SK-N-SH (cell line): ENCODE results near the gene ARHGEF17. TPM values are rescaled to one million over a fixed set of nuclear protein-coding genes. Genes with fewer than 3 reads are reported as not detected.

Experiments used
- CTCF ChIA-PET: fragments of 300-600, 350-600 bp; formaldehyde crosslinking; extraction: SDS; loops from one replicate; lab custom pipeline; 2021; lab: Yijun Ruan, JAX
- POLR2A ChIA-PET: fragments of 350-600 bp; sonication (Branson Sonifier 250); formaldehyde crosslinking; extraction: SDS; loops from one replicate; lab custom pipeline; 2020; ENCODE audit warnings: antibody characterized with exemption, inconsistent platforms; lab: Yijun Ruan, JAX
- DNase-seq: peaks from one replicate; pipeline ENCODE4 v3.0.0; 2012
- H2AFZ ChIP-seq: fragments of 200-600 bp; sonication (generic); 2 replicates; pipeline ENCODE4 v1.8.1; 2016; ENCODE audit warnings: antibody characterized with exemption, mild to moderate bottlenecking, low read depth
- H3F3A ChIP-seq: fragments of 200-600 bp; sonication (generic); replicated peaks from 2 replicates; pipeline ENCODE3; 2016; ENCODE audit warnings: antibody characterized with exemption, mild to moderate bottlenecking; ENCODE audit not compliant: insufficient read depth
- H3K27ac ChIP-seq, 2 experiments: fragments of 200-500 bp in 1 of 2; fragments of 200-600 bp in 1 of 2; sonication (Bioruptor generic) in 1 of 2; sonication (generic), shearing (Covaris generic) in 1 of 2; 2 replicates each; pipeline versions ENCODE4 v1.5.1 to v1.6.1; 2014 to 2016; ENCODE audit warnings: low read depth in 2 of 2, inconsistent platforms in 1 of 2, low read length in 1 of 2, mild to moderate bottlenecking in 1 of 2, mixed read lengths in 1 of 2
- H3K27me3 ChIP-seq: fragments of 200-600 bp; sonication (generic), shearing (Covaris generic); 2 replicates; pipeline ENCODE4 v1.6.1; 2016; ENCODE audit warnings: mixed run types; ENCODE audit not compliant: insufficient read depth
- H3K36me3 ChIP-seq, 2 experiments: fragments of 200-500 bp in 1 of 2; fragments of 200-600 bp in 1 of 2; sonication (Bioruptor generic) in 1 of 2; sonication (generic) in 1 of 2; replicated peaks in 1 of 2; 2 replicates each; pipeline versions ENCODE3 to v1.5.1; 2014 to 2016; ENCODE audit warnings: low read length in 1 of 2, mild to moderate bottlenecking in 1 of 2; ENCODE audit not compliant: insufficient read depth in 2 of 2, control insufficient read depth in 1 of 2
- H3K4me1 ChIP-seq, 2 experiments: fragments of 200-500 bp in 1 of 2; fragments of 200-600 bp in 1 of 2; sonication (Bioruptor generic) in 1 of 2; sonication (generic), shearing (Covaris generic) in 1 of 2; 2 replicates each; pipeline versions ENCODE4 v1.5.1 to v1.6.1; 2014 to 2016; ENCODE audit warnings: low read depth in 1 of 2, low read length in 1 of 2, mixed run types in 1 of 2; ENCODE audit not compliant: insufficient read depth in 2 of 2, control insufficient read depth in 1 of 2
- H3K4me2 ChIP-seq: fragments of 200-600 bp; sonication (generic), shearing (Covaris generic); 2 replicates; pipeline ENCODE4 v1.6.1; 2017; ENCODE audit warnings: mixed run types
- H3K4me3 ChIP-seq, 2 experiments: fragments of 200-500 bp in 1 of 2; fragments of 200-600 bp in 1 of 2; sonication (Bioruptor generic) in 1 of 2; sonication (generic), shearing (Covaris generic) in 1 of 2; 2 replicates each; pipeline versions ENCODE4 v1.5.1 to v1.8.1; 2014 to 2016; ENCODE audit warnings: low read depth in 2 of 2, inconsistent platforms in 1 of 2, low read length in 1 of 2, mild to moderate bottlenecking in 1 of 2, mixed read lengths in 1 of 2, moderate library complexity in 1 of 2
- H3K79me2 ChIP-seq: fragments of 200-600 bp; sonication (generic); 2 replicates; pipeline ENCODE4 v1.8.1; 2017; ENCODE audit warnings: mild to moderate bottlenecking; ENCODE audit not compliant: insufficient read depth
- H3K9ac ChIP-seq: fragments of 200-600 bp; sonication (generic); 2 replicates; pipeline ENCODE4 v1.6.1; 2017; ENCODE audit warnings: mixed run types
- H3K9me2 ChIP-seq: fragments of 200-600 bp; sonication (generic); 2 replicates; pipeline ENCODE4 v1.6.1; 2017; ENCODE audit warnings: mixed run types
- H3K9me3 ChIP-seq: fragments of 200-600 bp; sonication (generic); 2 replicates; pipeline ENCODE4 v1.6.1; 2017; ENCODE audit warnings: mixed run types, mild to moderate bottlenecking, moderate library complexity
- H4K20me1 ChIP-seq: fragments of 200-600 bp; sonication (generic); 2 replicates; pipeline ENCODE4 v1.6.1; 2017; ENCODE audit warnings: mild to moderate bottlenecking, mixed run types; ENCODE audit not compliant: insufficient read depth
- CTCF ChIP-seq: fragments of 200-600 bp; sonication (generic); IDR thresholded peaks from 2 replicates; pipeline ENCODE4 v1.6.1; 2017; ENCODE audit warnings: antibody characterized with exemption, mild to moderate bottlenecking, moderate library complexity
- EP300 ChIP-seq, 2 experiments: IDR thresholded peaks; 2 replicates each; pipeline versions ENCODE4 v1.4.0 to v1.6.1; 2012; ENCODE audit warnings: borderline replicate concordance in 1 of 2, low read depth in 1 of 2, low read length in 1 of 2
- EZH2phosphoT487 ChIP-seq: fragments of 200-600 bp; sonication (generic); IDR thresholded peaks from 2 replicates; pipeline ENCODE4 v1.6.1; 2017; ENCODE audit warnings: low read depth, mixed run types, mild to moderate bottlenecking, antibody characterized with exemption, moderate library complexity, borderline replicate concordance
- FOSL2 ChIP-seq: IDR thresholded peaks from 2 replicates; pipeline ENCODE4 v1.4.0; 2012; ENCODE audit warnings: low read depth, mild to moderate bottlenecking, moderate library complexity, borderline replicate concordance
- FOXJ3 ChIP-seq: sonication (generic); formaldehyde crosslinking; IDR thresholded peaks from 2 replicates; pipeline ENCODE4 v1.5.1; 2020; ENCODE audit warnings: mild to moderate bottlenecking, missing genetic modification reagents
- FOXM1 ChIP-seq: IDR thresholded peaks from 2 replicates; pipeline ENCODE4 v1.4.0; 2012; ENCODE audit warnings: low read depth, mild to moderate bottlenecking
- GATA2 ChIP-seq: sonication (generic); formaldehyde crosslinking; IDR thresholded peaks from 2 replicates; pipeline ENCODE4 v1.5.0; 2020; ENCODE audit warnings: mild to moderate bottlenecking, missing genetic modification reagents
- JUND ChIP-seq: IDR thresholded peaks from 2 replicates; pipeline ENCODE4 v1.4.0; 2012
- MAX ChIP-seq: IDR thresholded peaks from 2 replicates; pipeline ENCODE4 v1.4.0; 2012; ENCODE audit warnings: low read depth
- MEF2A ChIP-seq: IDR thresholded peaks from 2 replicates; pipeline ENCODE4 v1.4.0; 2012; ENCODE audit warnings: low read depth, borderline replicate concordance
- NRF1 ChIP-seq: IDR thresholded peaks from 2 replicates; pipeline ENCODE4 v1.6.1; 2012; ENCODE audit warnings: low read depth, mild to moderate bottlenecking, low read length
- RAD21 ChIP-seq: IDR thresholded peaks from 2 replicates; pipeline ENCODE4 v1.6.1; 2012; ENCODE audit warnings: mild to moderate bottlenecking, low read length
- RFX5 ChIP-seq: IDR thresholded peaks from 2 replicates; pipeline ENCODE4 v1.6.1; 2012; ENCODE audit warnings: mild to moderate bottlenecking, improper control_type of control experiment, low read length
- RXRA ChIP-seq: IDR thresholded peaks from 2 replicates; pipeline ENCODE4 v1.4.0; 2012; ENCODE audit warnings: low read depth, mild to moderate bottlenecking, borderline replicate concordance
- SIN3A ChIP-seq: IDR thresholded peaks from 2 replicates; pipeline ENCODE4 v1.6.1; 2012; ENCODE audit warnings: low read depth, mild to moderate bottlenecking, low read length, moderate library complexity, borderline replicate concordance
- SMC3 ChIP-seq: IDR thresholded peaks from 2 replicates; pipeline ENCODE4 v1.6.1; 2012; ENCODE audit warnings: low read depth, low read length, improper control_type of control experiment
- TAF1 ChIP-seq: IDR thresholded peaks from 2 replicates; pipeline ENCODE4 v1.6.1; 2012; ENCODE audit warnings: low read depth, mild to moderate bottlenecking, low read length, moderate library complexity, borderline replicate concordance
- TCF12 ChIP-seq: IDR thresholded peaks from 2 replicates; pipeline ENCODE4 v1.4.0; 2012
- USF1 ChIP-seq: IDR thresholded peaks from 2 replicates; pipeline ENCODE4 v1.4.0; 2012; ENCODE audit warnings: low read depth, borderline replicate concordance
- WGBS: methylation state at CpG from one replicate; pipeline ENCODE4 v1.1.6; 2017; ENCODE audit warnings: low lambda C conversion rate; 5-methylcytosine and 5-hydroxymethylcytosine counted together
- polyA plus RNA-seq, 3 experiments: library from polyadenylated mRNA; depleted of rRNA; stranded (reverse); fragments of >200 nt; gene quantifications; 2 replicates each; pipeline ENCODE4 v1.2.3, GENCODE V29; 2012

ARHGEF17 gene
- polyA plus RNA-seq, 1 of the 3 experiments (the other 2 are of a cell fraction): 45.9 TPM

- H3K79me2 ChIP-seq: no peaks in the 10 kb centered on the region
- no peak overlapping the region for H3K27ac ChIP-seq
- H3K36me3 ChIP-seq: peaks cover 3 to 10% of the 10 kb centered on the region in 2 experiments
- DNase-seq: no peak
- no peaks in the 10 kb centered on the region for H3K9me2 ChIP-seq
- no peaks in the 10 kb centered on the region for H3K27me3 ChIP-seq
- no peak overlapping the region for H2AFZ ChIP-seq
- TF ChIP-seq USF1 (no peak), FOXM1 (no peak), CTCF (no peak), FOXJ3 (no peak), JUND (no peak), NRF1 (no peak), RAD21 (no peak), RXRA (no peak), SMC3 (no peak), EZH2phosphoT487 (no peak), MAX (no peak), MEF2A (no peak), EP300 (IDR thresholded peaks at IDR 0.05; ENCODE audit: borderline replicate concordance in 1 of 2, low read depth in 1 of 2, low read length in 1 of 2) (no peak), FOSL2 (no peak), TCF12 (no peak), RFX5 (no peak), TAF1 (no peak), GATA2 (CRISPR knock-in tag) (no peak), SIN3A (no peak)
- no peaks in the 10 kb centered on the region for H3K9me3 ChIP-seq
- H3K4me1 ChIP-seq: no peaks in the 10 kb centered on the region; a peak in 1 of 4 replicates
- H4K20me1 ChIP-seq: peaks cover 3% of the 10 kb centered on the region; the same call in 1 of the 2 replicates
- no peak overlapping the region for H3K4me3 ChIP-seq
- no peak overlapping the region for H3K9ac ChIP-seq
- no peak overlapping the region for H3K4me2 ChIP-seq
- H3F3A ChIP-seq: peaks cover 9% of the 10 kb centered on the region
- WGBS: 86% methylated on average over 2 of the region's 5 CpGs
- CTCF ChIA-PET: interaction anchor here (0.8 to 10.2 kb wide), 5 partner anchors 48 to 263 kb away, joined by 3 to 122 read pairs (median 6); no protein-coding TSS in a partner anchor
- POLR2A ChIA-PET: no interaction called here
These were observed 90.1 kb downstream of the ARHGEF17 start for GRCh38 chr11:73398132-73398526.
